CD4-positive, alpha-beta T cell treated with Interleukin-17A for 1 hour (primary cell): ENCODE results near the gene IFIT2.
"Not testable (repeated sequence)": the region's sequence is repeated elsewhere in the genome, so short reads cannot be mapped to it uniquely, and the experiment has no call there.

Experiments used
- DNase-seq: peaks from one replicate; pipeline ENCODE4 v3.0.0-alpha.2; 2020

Gene IFIT2

GRCh38 chr10:89309156-89310055, 7.6 kb downstream of the IFIT2 start:
- no peak for DNase-seq

DNA sequence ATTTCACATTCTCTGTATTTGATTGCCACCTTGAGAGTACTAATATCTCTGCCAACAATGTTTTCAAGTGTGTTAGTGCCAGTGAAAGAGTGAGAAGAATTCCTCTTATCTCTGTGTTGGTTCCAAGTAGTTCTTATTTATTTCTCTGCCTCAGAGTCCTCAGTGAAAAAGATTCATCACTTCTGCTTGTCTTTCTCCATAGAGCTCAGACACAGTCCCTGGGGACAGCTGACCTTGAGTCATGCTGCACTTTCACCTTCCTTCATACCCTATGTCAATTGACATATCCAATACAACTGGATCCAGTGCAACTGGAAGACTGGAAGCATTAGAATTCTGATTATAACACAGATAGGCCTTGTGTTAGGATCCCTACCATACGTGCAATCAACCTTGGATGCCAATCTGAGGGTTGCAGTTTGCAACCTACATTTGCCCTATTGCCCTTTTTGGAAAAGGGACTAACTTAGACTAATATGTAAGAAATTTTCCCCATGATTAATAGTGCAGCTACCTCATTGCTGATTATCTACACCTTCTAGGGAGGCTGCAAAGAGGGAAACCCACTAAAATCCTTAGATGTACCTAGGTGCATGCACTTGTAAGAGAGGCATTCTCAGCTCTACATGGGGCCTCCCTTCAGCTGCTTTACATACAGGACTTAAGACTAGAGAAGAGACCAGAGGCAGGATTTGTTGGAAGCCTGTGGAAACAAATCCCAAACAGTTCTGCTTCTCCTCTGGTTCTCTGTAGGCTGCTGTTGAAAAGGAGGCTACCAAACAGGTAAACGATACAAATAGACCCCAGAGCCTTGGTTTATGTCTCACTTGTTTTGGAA, 8.4 kb downstream of the IFIT2 start:
- DNase-seq, result no peak

DNA sequence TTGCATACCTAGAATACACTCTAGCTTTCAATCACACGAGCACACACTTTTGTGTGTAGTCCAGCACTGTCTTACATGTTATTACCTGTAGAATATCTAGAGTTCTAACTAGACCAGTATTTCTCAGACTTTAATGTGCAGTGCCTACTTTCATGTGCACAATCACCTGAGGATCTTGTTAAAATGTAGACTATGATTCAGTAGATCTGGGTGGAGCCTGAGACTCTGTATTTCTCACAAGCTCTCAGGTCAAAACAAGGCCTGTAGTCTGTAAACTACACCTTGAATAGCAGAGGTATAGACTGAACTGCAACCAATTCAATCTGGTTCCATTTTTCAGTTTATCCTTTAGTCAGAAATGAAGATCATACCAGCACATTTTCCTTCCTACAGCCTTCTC, 11.1 kb downstream of the IFIT2 start:
- no peak for DNase-seq

- no peak for DNase-seq
Measured at GRCh38 chr10:89314676-89315075, 12.8 kb downstream of the IFIT2 start.

DNA sequence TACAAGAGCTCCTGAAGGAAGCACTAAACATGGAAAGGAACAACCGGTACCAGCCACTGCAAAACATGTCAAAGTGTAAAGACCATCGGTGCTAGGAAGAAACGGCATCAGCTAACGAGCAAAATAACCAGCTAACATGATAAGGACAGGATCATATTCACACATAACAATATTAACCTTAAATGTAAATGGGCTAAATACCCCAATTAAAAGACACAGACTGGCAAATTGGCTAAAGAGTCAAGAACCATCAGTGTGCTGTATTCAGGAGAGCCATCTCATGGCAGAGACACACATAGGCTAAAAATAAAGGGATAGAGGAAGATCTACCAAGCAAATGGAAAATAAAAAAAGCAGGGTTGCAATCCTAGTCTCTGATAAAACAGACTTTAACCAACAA, 16.2 kb downstream of the IFIT2 start:
- not testable (repeated sequence) for DNase-seq

- DNase-seq, result not testable (repeated sequence)
Measured at GRCh38 chr10:89325081-89325480, 23.2 kb downstream of the IFIT2 start.

DNA sequence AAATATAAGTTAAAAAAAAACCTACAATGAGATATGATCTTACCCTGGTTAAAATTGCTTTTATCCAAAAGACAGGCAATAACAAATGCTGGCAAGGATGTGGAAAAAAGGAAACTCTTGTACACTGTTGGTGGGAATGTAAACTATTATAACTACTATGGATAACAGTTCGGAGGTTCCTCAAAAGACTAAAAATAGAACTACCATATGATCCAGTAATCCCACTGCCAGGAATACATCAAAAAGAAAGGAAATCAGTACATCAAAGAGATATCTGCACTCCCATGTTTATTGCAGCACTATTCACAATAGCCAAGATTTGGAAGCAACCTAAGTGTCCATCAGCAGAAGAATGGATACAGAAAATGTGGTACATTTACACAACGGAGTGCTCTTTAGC, 24.0 kb downstream of the IFIT2 start:
- not testable (repeated sequence) for DNase-seq

DNA sequence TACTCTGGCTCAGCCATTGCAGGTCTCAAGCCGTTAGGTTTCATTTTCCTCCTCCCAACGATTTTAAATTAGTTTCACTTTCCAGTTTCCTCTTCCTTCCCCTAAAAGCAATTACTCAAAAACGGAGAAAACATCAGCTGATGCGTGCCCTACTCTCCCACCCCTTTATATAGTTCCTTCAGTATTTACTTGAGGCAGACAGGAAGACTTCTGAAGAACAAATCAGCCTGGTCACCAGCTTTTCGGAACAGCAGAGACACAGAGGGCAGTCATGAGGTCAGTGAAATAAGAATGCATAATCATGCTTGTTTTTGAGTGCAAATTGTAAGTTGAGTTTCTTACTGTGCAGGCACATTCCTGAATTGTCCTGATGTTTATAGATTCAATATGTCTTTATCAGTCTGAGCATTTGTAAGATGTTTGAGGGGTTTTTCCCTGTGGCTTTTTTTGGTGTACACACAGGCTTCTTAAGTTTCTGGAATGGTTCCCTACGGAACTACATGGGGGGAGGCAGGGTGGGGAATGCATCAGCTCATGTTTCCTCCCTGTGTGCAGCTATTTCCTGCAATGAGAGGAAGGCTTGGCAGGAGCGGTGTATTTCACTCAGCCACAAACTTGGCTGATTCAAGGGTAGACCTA, 26.1 kb downstream of the IFIT2 start, which contains the start of gene IFIT3:
Gene IFIT3, plus strand, starts transcription at position 195 of the 639 bp plus-strand sequence. Its CDS starts 77 bp downstream, at position 272.
- peak; percentile 54 for DNase-seq

DNA sequence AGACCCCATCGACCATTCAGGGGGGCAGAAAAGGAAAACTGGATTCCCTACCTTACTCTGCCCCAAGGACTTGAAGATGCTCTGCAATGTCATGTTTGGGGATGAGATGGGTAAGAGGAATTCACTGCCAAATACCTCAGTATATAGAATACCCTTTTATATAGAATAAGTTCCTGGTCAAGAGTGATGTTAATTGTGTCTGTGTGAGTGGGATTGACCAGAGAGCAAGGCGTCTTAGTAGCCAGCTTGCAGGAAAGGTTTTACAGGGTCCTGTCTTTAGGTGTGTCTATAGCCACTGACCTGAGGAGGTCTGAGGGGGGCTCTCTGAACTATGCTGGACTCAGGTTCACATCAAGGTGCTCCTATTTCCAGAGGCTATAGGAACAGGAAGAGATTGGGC, 27.3 kb downstream of the IFIT2 start:
- no peak for DNase-seq

DNA sequence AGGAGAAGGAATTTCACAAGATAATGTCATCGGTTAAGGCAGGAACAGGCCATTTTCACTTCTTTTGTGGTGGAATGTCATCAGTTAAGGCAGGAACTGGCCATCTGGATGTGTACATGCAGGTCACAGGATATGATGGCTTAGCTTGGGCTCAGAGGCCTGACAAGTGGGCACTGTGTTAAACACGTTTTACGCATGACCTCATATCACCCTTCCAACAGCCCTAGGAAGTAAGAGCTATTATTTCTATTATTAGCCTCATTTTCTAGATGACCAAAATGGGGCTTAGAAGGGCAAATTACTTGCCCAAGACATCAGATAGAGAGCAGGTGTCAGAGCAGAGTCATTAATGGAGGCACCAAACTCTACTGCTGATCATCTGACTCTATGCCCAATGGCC, 28.2 kb downstream of the IFIT2 start:
- not testable (repeated sequence) for DNase-seq

GRCh38 chr10:89330537-89331212, 28.8 kb downstream of the IFIT2 start:
- no peak for DNase-seq

DNA sequence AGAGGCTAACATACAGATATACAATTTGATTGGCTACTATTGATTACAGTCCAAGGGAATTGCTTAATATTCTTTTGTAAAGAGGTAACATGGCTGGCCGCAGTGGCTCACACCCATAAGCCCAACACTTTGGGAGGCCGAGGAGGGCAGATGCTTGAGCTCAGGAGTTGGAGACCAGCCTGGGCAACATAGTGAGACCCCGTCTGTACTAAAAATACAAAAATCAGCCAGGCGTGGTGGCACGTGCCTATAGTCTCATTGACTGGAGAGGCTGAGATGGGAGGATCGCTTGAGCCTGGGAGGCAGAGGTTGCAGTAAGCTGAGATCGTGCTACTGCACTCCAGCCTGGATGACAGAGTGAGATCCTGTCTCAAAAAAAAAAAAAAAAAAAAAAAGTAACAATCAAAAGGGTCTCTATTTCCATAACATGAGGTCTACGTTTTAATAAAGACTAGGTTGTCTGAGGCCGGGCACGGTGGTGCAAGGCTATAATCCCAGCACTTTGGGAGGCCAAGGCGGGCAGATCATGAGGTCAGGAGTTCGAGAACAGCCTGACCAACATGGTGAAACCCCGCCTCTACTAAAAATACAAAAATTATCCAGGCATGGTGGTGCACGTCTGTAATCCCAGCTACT, 29.8 kb downstream of the IFIT2 start:
- not testable (repeated sequence) for DNase-seq

- DNase-seq, result peak; percentile 72
Measured at GRCh38 chr10:89332123-89332633, 30.3 kb downstream of the IFIT2 start.

DNA sequence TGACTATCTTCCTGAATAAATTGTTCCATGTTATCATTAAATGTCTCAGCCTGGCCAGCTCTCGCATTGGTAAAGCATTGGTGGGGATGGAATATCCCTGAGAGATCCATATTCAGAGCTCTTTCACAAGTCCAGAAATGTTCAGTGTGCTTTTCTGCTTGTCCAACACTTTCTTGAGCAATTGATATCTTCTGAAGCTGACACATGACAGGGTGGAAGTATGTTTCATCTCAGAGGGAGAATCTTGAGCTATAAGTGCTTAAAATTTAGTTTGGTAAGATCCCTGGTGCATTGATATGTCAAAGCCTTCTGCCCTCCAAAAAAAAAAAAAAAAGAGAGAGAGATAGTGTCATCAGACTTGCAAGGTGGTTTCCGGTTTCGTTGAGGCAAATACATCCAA, 33.4 kb downstream of the IFIT2 start:
- DNase-seq, result no peak

- no peak for DNase-seq
Measured at GRCh38 chr10:89336241-89336640, 34.4 kb downstream of the IFIT2 start.

- peak; percentile 39 for DNase-seq
Measured at GRCh38 chr10:89337484-89337883, 35.6 kb downstream of the IFIT2 start.

DNA sequence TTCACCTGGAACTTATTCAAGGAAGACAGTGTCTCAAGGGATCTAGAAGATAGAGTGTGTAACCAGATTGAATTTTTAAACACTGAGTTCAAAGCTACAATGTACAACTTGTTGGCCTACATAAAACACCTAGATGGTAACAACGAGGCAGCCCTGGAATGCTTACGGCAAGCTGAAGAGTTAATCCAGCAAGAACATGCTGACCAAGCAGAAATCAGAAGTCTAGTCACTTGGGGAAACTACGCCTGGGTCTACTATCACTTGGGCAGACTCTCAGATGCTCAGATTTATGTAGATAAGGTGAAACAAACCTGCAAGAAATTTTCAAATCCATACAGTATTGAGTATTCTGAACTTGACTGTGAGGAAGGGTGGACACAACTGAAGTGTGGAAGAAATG, 36.9 kb downstream of the IFIT2 start:
- no peak for DNase-seq

DNA sequence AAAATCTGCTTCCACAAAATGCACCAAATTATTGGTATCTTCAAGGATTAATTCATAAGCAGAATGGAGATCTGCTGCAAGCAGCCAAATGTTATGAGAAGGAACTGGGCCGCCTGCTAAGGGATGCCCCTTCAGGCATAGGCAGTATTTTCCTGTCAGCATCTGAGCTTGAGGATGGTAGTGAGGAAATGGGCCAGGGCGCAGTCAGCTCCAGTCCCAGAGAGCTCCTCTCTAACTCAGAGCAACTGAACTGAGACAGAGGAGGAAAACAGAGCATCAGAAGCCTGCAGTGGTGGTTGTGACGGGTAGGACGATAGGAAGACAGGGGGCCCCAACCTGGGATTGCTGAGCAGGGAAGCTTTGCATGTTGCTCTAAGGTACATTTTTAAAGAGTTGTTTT, 38.0 kb downstream of the IFIT2 start:
- DNase-seq, result no peak

DNA sequence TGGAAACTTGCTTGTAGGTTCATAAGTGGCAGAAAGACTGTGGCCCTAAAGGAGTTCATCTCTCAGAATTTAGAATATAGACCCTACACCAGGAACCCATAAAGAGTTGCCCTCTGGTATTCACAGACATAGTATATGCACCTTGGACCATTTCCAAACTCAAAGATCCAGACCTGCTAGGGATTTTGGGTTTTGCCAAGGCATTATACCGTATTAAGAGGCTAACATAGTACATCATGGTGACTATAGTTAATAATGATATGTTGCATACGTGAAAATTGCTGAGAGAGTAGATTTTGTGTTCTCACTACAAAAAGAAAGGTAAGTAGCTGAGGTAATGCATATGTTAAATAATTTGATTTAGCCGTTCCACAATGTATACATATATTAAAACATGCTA, 39.8 kb downstream of the IFIT2 start:
- DNase-seq, result no peak

DNA sequence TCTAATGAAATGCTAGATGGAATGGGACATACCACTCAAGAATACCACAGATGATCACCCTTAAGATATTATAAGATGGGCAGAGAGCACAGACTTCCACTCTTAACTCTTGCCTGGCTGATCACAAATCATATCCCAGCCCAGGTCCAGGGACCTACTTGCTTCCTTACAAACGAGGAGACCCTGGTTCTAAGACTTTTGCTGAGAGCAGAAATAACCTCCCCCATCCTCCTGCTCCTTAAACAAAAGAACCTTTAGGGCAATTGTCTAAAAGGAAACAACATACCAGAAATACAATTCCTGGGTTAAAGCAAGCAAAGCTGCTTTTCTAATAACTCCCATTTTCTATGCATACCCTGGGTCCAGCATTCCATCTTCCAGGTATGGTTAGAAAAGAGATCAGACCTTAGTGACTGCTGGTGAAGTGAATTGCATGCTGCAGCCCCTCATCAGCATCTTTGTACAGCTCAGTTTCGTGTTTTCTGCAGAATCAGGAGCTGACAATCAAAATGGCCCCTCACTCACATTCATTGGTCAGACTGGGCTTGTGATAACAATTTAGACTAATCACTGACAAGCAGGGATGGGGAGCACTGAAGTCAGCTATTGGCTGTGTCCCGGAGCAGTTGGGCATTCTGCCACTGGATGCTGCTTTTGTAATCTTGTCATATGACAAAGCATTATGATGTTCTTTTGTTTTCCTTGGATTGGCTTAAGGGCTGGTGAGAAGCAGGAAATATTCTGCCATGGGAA, 40.5 kb downstream of the IFIT2 start:
- DNase-seq, result no peak

GRCh38 chr10:89343089-89343767, 41.4 kb downstream of the IFIT2 start:
- DNase-seq, result no peak
